Stimulated activated memory B cell treated with anti-CD40 and anti-IgM and Interleukin-4, amounts not matched to agents 10 μg/mL and 1 μg/mL and 100 μg/mL, for 72 hours (primary cell): ENCODE measurements around the gene FOXJ1.

Experiments used
- ATAC-seq: fragments of 150-1000 bp; cut with Tn5 transposase; 2 replicates; pipeline ENCODE4 v1.10.0; 2021
- H3K27ac Mint-ChIP-seq: one replicate; pipeline ENCODE4 v1.8.0; 2022; ENCODE audit warnings: mild to moderate bottlenecking, mixed read lengths
- H3K27me3 Mint-ChIP-seq: one replicate; pipeline ENCODE4 v1.8.0; 2022; ENCODE audit warnings: mixed read lengths
- H3K36me3 Mint-ChIP-seq: one replicate; pipeline ENCODE4 v1.8.0; 2022; ENCODE audit warnings: mixed read lengths
- H3K4me1 Mint-ChIP-seq: one replicate; pipeline ENCODE4 v1.8.0; 2022; ENCODE audit warnings: mixed read lengths
- H3K4me3 Mint-ChIP-seq: one replicate; pipeline ENCODE4 v1.8.0; 2022; ENCODE audit warnings: mild to moderate bottlenecking, moderate library complexity, mixed read lengths
- H3K9me3 Mint-ChIP-seq: one replicate; pipeline ENCODE4 v1.8.0; 2022; ENCODE audit warnings: mixed read lengths

FOXJ1 gene

GRCh38 chr17:76086384-76086783, 54.7 kb downstream of the FOXJ1 start:
- Mint-ChIP-seq H3K9me3 (no peaks in the 10 kb centered on the region), H3K4me1 (no peaks in the 10 kb centered on the region), H3K4me3 (no peak overlapping the region), H3K27me3 (no peaks in the 10 kb centered on the region), H3K27ac (no peak overlapping the region), H3K36me3 (peaks cover 62% of the 10 kb centered on the region)
- no peak for ATAC-seq
